Psoas muscle (tissue), 8 donors: Measurements from ENCODE around the gene TDRD1. TPM values are rescaled to one million over a fixed set of nuclear protein-coding genes. Genes with fewer than 3 reads are reported as not detected.

Experiments used
- ATAC-seq, 4 donors: fragments of 200-7000 bp; cut with Tn5 transposase; one replicate each; pipeline ENCODE4 v1.9.1; 2020; ENCODE audit warnings: moderate library complexity in 3 of 4, mild to moderate bottlenecking in 2 of 4
- DNase-seq, 2 donors: peaks; one replicate each; pipeline ENCODE4 v3.0.0-alpha.2; 2020
- H3K27ac ChIP-seq: fragments of 200-600 bp; one replicate; pipeline ENCODE4 v1.8.0; 2022
- H3K27me3 ChIP-seq, 3 donors: fragments of 200-600 bp in 1 of 3; one replicate each; pipeline versions ENCODE4 v1.6.1 to v1.8.0; 2013 to 2022; ENCODE audit warnings: low read length in 2 of 3, mild to moderate bottlenecking in 2 of 3, moderate library complexity in 1 of 3; ENCODE audit not compliant: insufficient read depth in 3 of 3
- H3K36me3 ChIP-seq, 2 donors: fragments of 200-600 bp in 1 of 2; one replicate each; pipeline versions ENCODE4 v1.6.1 to v1.8.0; 2013 to 2022; ENCODE audit warnings: low read depth in 1 of 2, mild to moderate bottlenecking in 1 of 2, moderate library complexity in 1 of 2; ENCODE audit not compliant: insufficient read depth in 1 of 2
- H3K4me1 ChIP-seq: fragments of 200-600 bp; one replicate; pipeline ENCODE4 v1.8.0; 2022
- H3K4me3 ChIP-seq: fragments of 200-600 bp; one replicate; pipeline ENCODE4 v1.8.0; 2022; ENCODE audit warnings: mild to moderate bottlenecking
- H3K9me3 ChIP-seq: fragments of 200-600 bp; one replicate; pipeline ENCODE4 v1.8.0; 2022
- WGBS, 3 donors: extraction: QIAGEN DNeasy Blood & Tissue Kit; methylation state at CpG; one replicate each; pipeline versions ENCODE4 v1.1.6 to v1.1.7; 2013; 5-methylcytosine and 5-hydroxymethylcytosine counted together
- intact Hi-C, 2 donors: fragments of 100-400 bp; cut with DNase I; formaldehyde crosslinking; loops; one replicate each; pipeline versions ENCODE4 v1.11.0 to v1.14.2; 2022
- polyA plus RNA-seq, 3 donors: library from polyadenylated mRNA; stranded (reverse); fragments of 200-250 nt; gene quantifications; one replicate each; pipeline ENCODE4 v1.2.3, GENCODE V29; 2013
- total RNA-seq, 4 donors: library from RNA; stranded (reverse); fragmentation: NEBNext Ultra II Directional in 2 of 4; extraction: Animal tissue kit (Norgen Biotek cat#: 25700) in 2 of 4; gene quantifications; one replicate each; pipeline versions ENCODE4 v1.2.1 to v1.2.4, GENCODE V29; 2021 to 2023
- TF ChIP-seq, protein P1 (sequence below): fragments of 200-600 bp; IDR thresholded peaks from one replicate; pipeline ENCODE4 v1.8.0; 2022; ENCODE audit warnings: antibody characterized with exemption
- donor health status: healthy with polysubstance abuse.
- donor health status: DM: no; HTN: no; CAD: no; lungs with moderate emphysema.
- donor health status: Bipolar disorder and iron deficiency.
- donor health status: healthy.
- donor health status: DM: yes; HTN: yes; CAD: no.
- donor health status: DM: no; HTN: no; CAD: no.
- donor health status: DM: no; HTN: no; CAD: no.
- donor health status: DM: yes; HTN: yes; CAD: no.

The TDRD1 gene
- total and polyA plus RNA-seq, 7 donors: 0.03 to 0.26 (median 0.20) TPM; not detected in 4

GRCh38 chr10:114151892-114152291, 27.3 kb upstream of the TDRD1 start:
- H3K4me1 ChIP-seq: no peaks in the 10 kb centered on the region
- peaks cover 2 to 63% of the 10 kb centered on the region in 2 donors for H3K36me3 ChIP-seq
- ATAC-seq (no peak), DNase-seq (no peak)
- H3K9me3 ChIP-seq: no peaks in the 10 kb centered on the region
- H3K27ac ChIP-seq: no peak overlapping the region
- intact Hi-C loops: no loop called here
- TF ChIP-seq, protein P1, sequence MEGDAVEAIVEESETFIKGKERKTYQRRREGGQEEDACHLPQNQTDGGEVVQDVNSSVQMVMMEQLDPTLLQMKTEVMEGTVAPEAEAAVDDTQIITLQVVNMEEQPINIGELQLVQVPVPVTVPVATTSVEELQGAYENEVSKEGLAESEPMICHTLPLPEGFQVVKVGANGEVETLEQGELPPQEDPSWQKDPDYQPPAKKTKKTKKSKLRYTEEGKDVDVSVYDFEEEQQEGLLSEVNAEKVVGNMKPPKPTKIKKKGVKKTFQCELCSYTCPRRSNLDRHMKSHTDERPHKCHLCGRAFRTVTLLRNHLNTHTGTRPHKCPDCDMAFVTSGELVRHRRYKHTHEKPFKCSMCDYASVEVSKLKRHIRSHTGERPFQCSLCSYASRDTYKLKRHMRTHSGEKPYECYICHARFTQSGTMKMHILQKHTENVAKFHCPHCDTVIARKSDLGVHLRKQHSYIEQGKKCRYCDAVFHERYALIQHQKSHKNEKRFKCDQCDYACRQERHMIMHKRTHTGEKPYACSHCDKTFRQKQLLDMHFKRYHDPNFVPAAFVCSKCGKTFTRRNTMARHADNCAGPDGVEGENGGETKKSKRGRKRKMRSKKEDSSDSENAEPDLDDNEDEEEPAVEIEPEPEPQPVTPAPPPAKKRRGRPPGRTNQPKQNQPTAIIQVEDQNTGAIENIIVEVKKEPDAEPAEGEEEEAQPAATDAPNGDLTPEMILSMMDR: no peak
- WGBS, 3 donors: 84 to 91% (median 89%) methylated on average over 1 of the region's 1 CpG
- no peaks in the 10 kb centered on the region for H3K27me3 ChIP-seq
- no peak overlapping the region for H3K4me3 ChIP-seq

DNA sequence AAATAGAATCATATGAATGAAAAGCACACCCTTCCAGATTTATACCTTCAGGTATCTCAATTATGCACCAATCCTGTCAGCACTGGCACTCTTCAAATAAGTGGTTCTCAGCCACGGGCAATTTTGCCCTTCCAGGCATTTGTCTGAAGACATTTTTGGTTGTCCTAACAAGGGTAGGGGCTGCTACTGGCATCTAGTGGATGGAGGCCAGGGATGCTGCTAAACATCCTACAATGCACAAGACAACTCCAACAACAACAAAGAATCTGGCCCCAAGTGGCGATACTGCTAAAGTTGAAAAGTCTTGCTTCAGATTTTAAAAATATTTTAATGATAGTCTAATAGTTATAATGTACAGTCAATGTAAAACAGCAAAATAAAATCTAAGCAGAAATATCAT, 21.2 kb upstream of the TDRD1 start:
- intact Hi-C loops: no loop called here
- DNase-seq (no peak), ATAC-seq (no peak)
- Histone ChIP-seq H3K4me1 (no peaks in the 10 kb centered on the region), H3K36me3 (peaks cover 2 to 31% of the 10 kb centered on the region in 2 donors), H3K27ac (no peak overlapping the region), H3K9me3 (no peaks in the 10 kb centered on the region), H3K27me3 (no peaks in the 10 kb centered on the region), H3K4me3 (no peak overlapping the region)
- WGBS, 3 donors: 85 to 91% (median 87%) methylated on average over 2 of the region's 2 CpGs
- TF ChIP-seq, protein P1: no peak

DNA sequence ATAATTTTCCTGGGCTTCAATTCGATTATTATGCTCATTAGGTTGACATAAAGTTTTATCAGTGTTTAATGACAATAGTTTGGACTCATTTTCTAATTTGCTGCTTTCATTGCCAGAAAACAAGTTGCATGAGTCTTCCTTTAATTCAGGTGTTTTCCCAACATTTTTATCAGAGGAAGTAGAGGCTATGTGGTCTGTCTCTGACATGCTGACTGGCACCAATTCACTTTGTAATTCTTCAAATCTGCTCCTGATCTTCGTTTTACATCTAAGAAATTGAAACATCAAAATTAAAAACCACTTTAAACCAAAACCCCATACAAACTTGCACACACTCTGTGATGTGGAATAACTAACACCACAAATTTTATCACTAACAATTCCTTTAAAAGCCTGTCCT, 16.1 kb upstream of the TDRD1 start:
- Histone ChIP-seq H3K4me3 (no peak overlapping the region), H3K36me3 (peaks cover 0 to 9% of the 10 kb centered on the region in 2 donors), H3K27me3 (no peaks in the 10 kb centered on the region), H3K9me3 (no peaks in the 10 kb centered on the region), H3K27ac (no peak overlapping the region), H3K4me1 (no peaks in the 10 kb centered on the region)
- WGBS, 3 donors: 57 to 68% (median 62%) methylated on average over 2 of the region's 2 CpGs
- ATAC-seq: no peak
- no peak for DNase-seq
- TF ChIP-seq, protein P1: no peak
- intact Hi-C loops: no loop called here

- H3K4me3 ChIP-seq: no peak overlapping the region
- TF ChIP-seq, protein P1: no peak
- no peaks in the 10 kb centered on the region for H3K4me1 ChIP-seq
- H3K9me3 ChIP-seq: peaks cover 24% of the 10 kb centered on the region
- intact Hi-C loops: no loop called here
- ATAC-seq (no peak), DNase-seq (no peak)
- no peaks in the 10 kb centered on the region for H3K27me3 ChIP-seq
- WGBS, 3 donors: 65 to 72% (median 65%) methylated on average over 3 of the region's 3 CpGs
- no peak overlapping the region for H3K27ac ChIP-seq
- peaks cover 0 to 20% of the 10 kb centered on the region in 2 donors for H3K36me3 ChIP-seq
These were observed 13.1 kb upstream of the TDRD1 start for GRCh38 chr10:114166043-114166442.

DNA sequence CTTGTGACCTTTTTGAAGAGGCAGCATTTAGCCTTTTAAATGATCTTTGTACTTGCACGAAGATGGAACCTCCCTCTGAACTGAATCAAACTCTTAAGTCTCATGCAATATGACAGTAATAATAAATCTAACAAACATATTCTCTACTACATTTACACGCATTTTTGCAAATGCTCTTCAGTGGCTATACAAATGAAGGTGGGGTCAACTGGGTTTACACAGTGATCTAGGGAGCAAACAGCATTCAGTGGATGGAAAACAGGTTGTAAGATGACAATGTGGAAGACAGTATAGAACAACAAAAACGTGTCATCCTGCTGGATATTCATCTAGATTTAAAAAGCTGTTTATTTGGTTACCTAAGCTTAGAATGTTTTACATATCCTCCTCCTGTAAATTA, 12.7 kb upstream of the TDRD1 start:
- Histone ChIP-seq H3K9me3 (peaks cover 24% of the 10 kb centered on the region), H3K4me1 (no peaks in the 10 kb centered on the region), H3K36me3 (peaks cover 0 to 24% of the 10 kb centered on the region in 2 donors), H3K27me3 (no peaks in the 10 kb centered on the region), H3K27ac (no peak overlapping the region), H3K4me3 (no peak overlapping the region)
- TF ChIP-seq, protein P1: no peak
- DNase-seq: no peak
- intact Hi-C loops: no loop called here
- WGBS, 3 donors: 66 to 70% (median 67%) methylated on average over 3 of the region's 3 CpGs
- no peak for ATAC-seq
